T-helper 2 cell treated with Interferon-gamma antibody and Interleukin-4, amounts not matched to agents 100 ng/mL and 5 ng/mL, for 36 hours (primary cell): ENCODE data around the gene TP53TG3E. TPM values are rescaled to one million over a fixed set of nuclear protein-coding genes. Genes with fewer than 3 reads are reported as not detected.
"Not testable (repeated sequence)": the region's sequence is repeated elsewhere in the genome, so short reads cannot be mapped to it uniquely, and the experiment has no call there.

ENCODE experiments used
- intact Hi-C: fragments of 100-400 bp; cut with micrococcal nuclease; formaldehyde crosslinking; loops from one replicate; pipeline ENCODE4 v1.15.1; 2023
- total RNA-seq: library from RNA; stranded (reverse); gene quantifications from 2 replicates; pipeline ENCODE4 v1.2.3, GENCODE V29; 2022

TP53TG3E gene
- not detected in 2 replicates for total RNA-seq

GRCh38 chr16:33304006-33304405, at the start of gene TP53TG3E:
TSS of gene TP53TG3E (plus strand) at chr16:33304306. CDS start at chr16:33304374, 68 bp downstream.
- intact Hi-C loops: not testable (repeated sequence)

DNA sequence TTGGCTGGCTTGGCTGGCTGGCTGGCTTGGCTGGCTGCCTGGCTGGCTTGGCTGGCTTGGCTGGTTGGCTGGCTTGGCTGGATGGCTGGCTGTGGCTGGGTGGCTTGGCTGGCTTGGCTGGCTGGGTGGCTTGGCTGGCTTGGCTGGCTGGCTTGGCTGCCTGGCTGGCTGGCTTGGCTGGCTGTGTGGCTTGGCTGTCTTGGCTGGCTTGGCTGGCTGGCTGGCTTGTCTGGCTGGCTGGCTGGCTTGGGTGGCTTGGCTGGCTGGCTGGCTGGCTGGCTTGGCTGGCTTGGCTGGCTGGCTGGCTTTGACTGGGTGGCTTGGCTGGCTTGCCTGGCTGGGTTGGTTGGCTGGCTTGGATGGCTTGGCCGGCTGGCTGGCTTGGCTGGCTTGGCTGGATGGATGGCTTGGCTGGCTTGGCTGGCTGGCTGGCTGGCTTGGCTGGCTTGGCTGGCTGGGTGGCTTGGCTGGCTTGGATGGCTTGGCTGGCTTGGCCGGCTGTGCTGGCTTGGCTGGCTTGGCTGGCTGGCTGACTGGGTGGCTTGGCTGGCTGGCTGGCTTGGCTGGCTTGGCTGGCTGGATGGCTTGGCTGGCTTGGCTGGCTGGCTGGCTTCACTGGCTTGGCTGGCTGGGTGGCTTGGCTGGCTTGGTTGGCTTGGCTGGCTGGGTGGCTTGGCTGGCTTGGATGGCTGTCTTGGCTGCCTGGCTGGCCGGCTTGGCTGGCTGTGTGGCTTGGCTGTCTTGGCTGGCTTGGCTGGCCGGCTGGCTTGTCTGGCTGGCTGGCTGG, 32.3 kb downstream of the TP53TG3E start:
- intact Hi-C loops: not testable (repeated sequence)

GRCh38 chr16:33337627-33338542, 33.8 kb downstream of the TP53TG3E start:
- intact Hi-C loops: not testable (repeated sequence)

- intact Hi-C loops: not testable (repeated sequence)
Observed at GRCh38 chr16:33338543-33338951, 34.4 kb downstream of the TP53TG3E start.

DNA sequence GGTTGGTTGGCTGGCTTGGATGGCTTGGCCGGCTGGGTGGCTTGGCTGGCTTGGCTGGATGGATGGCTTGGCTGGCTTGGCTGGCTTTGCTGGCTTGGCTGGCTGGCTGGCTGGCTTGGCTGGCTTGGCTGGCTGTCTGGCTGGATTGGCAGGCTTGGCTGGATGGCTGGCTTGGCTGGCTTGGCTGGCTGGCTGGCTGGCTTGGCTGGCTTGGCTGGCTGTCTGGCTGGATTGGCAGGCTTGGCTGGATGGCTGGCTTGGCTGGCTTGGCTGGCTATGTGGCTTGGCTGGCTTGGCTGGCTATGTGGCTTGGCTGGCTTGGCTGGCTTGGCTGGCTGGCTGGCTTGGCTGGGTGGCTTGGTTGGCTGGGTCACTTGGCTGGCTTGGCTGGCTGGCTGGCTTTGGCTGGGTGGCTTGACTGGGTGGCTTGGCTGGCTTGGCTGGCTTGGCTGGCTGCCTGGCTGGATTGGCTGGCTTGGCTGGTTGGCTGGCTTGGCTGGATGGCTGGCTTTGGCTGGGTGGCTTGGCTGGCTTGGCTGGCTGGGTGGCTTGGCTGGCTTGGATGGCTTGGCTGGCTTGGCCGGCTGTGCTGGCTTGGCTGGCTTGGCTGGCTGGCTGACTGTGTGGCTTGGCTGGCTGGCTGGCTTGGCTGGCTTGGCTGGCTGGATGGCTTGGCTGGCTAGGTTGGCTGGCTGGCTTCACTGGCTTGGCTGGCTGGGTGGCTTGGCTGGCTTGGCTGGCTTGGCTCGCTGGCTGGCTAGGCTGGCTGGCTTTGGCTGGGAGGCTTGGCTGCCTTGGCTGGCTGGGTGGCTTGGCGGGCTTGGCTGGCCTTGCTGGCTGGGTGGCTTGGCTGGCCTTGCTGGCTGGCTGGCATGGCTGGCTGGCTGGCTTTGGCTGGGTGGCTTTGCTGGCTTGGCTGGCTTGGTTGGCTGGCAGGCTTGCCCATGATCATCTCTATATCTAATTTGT, 35.3 kb downstream of the TP53TG3E start:
- intact Hi-C loops: not testable (repeated sequence)

Other genes with a start within 250 kb of the TP53TG3E start
- gene TP53TG3C, start 110.1 kb upstream of the TP53TG3E start, total RNA-seq: not detected in 2 replicates
- gene TP53TG3B, start 56.5 kb downstream of the TP53TG3E start, total RNA-seq: not detected in 2 replicates
- not detected in 2 replicates for gene TP53TG3F, start 155.3 kb downstream of the TP53TG3E start, total RNA-seq